ENCODE data around the gene PCYT1A.

Gene PCYT1A

DNA sequence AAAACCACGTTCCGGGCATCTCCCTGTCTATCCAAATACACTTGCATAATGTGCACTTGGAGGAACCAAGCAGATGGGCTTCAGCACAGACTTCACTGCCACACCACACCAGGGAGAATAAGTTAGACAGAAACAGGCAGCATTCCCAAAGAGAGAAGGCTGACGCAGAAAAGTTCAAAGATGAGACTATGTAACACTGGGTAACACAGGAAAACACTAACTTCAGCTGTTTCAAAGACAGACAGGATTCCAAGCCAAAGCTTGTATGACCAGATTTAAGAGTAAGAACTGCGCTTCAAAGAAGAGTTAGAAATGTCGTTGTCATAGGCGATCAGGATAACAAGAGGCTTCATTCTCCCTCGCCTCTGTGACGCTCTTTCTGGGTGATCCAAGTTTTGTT, 51.3 kb downstream of the PCYT1A start:
- no peak for DNase-seq (ENCODE audit: low read depth)

DNA sequence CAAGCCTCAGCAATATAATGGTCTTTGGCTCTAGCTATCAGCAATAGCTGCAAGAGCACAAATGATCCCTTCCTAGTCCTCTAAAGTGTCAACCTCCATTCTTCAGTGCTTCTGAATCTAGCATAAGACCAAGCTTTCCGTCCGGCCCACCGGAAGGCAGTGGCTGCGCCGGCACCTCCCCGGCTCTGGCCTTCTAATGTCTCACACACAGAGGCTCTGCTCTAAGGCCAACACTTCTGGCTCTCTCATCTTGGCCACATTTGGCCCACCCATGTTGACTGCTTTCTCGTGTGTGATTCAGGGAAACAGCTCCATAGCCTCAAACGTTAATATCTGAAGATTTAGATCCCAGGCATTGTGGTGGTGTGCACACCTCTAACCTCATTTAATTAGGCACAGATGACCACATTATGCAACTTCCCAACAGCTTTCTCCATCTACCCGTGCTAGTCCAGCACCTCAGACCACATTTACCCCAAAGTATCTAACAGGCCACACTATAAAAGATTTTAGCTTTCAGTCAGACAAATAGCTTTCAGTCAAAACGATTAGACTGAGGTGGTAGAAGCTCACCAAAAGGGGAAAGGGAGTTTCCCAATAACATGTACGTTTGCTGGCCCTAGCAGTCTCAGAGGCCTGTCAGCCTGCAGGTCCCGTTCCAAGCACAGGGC, 51.9 kb downstream of the PCYT1A start:
- no peak for DNase-seq (ENCODE audit: low read depth)

GRCh38 chr3:196232882-196233251, 54.7 kb downstream of the PCYT1A start:
- DNase-seq (ENCODE audit: low read depth): no peak

GRCh38 chr3:196232154-196232881, 55.2 kb downstream of the PCYT1A start:
- DNase-seq (ENCODE audit: low read depth): no peak

GRCh38 chr3:196227629-196228493, 59.7 kb downstream of the PCYT1A start:
- DNase-seq (ENCODE audit: low read depth): no peak

- no peak for DNase-seq (ENCODE audit: low read depth)
Measured at GRCh38 chr3:196227121-196227561, 60.4 kb downstream of the PCYT1A start.

- no peak for DNase-seq (ENCODE audit: low read depth)
Measured at GRCh38 chr3:196225763-196226364, 61.7 kb downstream of the PCYT1A start.

- no peak for DNase-seq (ENCODE audit: low read depth)
Measured at GRCh38 chr3:196225086-196225485, 62.4 kb downstream of the PCYT1A start.

GRCh38 chr3:196222876-196223595, 64.5 kb downstream of the PCYT1A start:
- DNase-seq (ENCODE audit: low read depth): no peak

DNA sequence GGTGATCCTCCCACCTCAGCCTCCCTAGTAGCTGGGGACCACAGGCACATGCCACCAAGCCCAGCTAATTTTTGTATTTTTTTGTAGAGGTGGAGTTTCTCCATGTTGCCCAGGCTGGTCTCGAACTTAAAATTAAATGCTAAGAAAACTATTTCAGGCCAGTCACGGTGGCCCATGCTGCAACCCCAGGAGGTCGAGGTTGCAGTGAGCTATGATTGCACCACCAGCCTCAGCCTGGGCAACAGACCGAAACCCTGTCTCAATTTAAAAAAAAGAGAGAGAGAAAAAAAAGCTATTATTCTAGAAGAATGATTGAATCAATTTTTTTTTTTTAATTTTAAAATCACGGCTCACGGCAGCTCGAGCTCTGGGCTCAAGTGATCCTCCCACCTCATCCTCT, 66.5 kb downstream of the PCYT1A start:
- no peak for DNase-seq (ENCODE audit: low read depth)

DNA sequence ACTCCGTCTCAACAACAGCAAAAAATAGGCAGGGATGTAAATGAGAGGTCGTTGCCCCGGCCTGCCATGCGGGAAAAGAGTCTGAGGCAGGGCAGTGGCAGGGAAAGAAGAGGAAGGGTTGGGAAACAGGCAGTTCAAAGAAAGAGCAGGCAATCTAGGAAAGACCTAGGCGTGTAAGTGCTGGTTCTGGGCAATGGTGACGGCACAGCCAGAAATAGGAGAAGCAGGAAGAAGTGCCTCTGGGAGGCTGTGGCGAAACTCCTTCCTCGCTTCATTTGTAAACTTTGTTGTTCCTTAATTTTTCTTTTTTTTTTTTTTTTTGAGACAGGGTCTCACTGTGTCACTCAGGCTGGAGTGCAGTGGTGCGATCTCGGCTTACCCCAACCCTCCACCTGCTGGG, 66.9 kb downstream of the PCYT1A start:
- no peak for DNase-seq (ENCODE audit: low read depth)

DNA sequence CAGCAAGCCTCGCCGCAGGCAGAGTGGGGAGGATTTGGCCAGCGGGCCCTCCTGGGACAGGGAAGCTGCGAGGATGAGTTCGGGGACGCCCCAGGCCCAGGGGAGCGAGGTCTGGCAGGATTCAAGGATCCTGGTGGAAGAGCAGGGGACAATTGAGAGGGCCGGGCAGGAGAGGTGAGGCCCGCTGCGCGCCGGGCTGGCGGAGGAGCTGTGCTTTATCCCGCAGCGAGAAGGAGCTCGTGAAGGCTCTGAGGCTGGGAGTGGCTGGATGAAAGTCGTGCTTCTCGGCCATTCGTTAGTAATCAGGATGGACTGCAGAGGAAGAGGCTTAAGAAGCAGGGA, 67.6 kb downstream of the PCYT1A start:
- no peak for DNase-seq (ENCODE audit: low read depth)

DNA sequence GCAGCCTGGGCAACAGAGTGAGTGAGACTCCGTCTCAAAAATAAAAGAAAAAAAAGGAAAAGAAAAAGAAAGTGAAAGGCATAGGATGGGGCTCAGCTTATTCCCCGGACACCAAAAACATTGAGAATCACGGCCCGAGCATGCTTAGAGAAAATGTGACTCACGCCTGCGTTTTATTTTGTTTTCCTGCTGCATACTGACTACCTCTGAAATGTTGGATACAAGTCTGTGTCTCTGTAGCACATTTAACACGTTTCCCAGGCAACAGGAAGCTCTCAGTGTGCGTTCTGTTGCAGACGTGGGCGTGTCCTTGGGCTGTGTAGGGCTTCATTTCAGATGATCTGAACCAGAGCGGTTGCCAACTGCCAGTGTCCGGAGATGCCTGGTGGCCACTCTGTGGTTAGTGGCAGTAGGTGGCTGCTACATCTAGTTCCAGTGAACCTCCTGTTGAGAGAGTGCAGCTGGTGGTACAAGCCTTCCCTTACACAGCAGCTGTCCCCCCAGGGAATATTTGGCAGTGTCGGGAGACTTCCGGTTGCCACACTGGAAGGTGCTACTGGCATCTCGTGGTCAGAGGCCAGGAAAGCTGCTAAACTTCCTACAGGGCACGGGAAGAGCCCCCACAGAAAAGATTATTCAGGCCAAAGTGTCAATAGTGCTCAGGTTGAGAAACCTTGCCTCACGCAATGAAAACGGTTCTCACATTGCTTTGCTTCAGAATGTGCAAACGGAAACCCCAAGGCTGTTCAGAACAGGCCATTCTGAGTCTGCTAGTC, 68.1 kb downstream of the PCYT1A start:
- DNase-seq (ENCODE audit: low read depth): peak; percentile 25

DNA sequence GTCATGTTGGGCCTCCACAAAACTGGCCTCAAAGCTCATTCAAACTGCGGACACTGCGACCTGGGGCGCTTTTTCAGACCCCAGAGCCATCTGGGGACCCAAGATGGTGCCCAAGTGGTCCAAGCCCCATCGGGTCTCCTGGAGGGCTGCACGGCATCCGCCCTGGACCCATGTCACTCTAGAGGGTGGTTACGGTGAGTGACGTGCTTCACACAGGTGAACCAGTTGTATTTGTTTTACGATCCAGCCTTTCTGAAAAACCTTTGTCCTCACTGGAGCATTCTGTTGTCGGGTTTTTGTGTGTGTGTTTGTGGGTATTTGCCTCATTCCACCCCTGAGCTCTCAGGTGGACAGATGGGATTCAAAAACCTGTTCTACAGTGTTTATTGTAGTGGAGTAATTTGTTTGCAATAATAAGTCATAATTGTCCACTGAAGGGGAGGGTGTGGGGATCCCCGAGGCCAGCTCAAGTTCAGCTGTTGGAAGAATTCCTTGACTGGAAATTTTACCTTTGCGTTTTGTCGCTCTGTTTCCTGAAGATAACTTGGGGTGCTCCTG, 69.3 kb downstream of the PCYT1A start:
- no peak for DNase-seq (ENCODE audit: low read depth)

- DNase-seq (ENCODE audit: low read depth): no peak
Measured at GRCh38 chr3:196217307-196218154, 70.0 kb downstream of the PCYT1A start.

GRCh38 chr3:196216681-196217211, 70.8 kb downstream of the PCYT1A start:
- DNase-seq (ENCODE audit: low read depth): no peak

GRCh38 chr3:196216089-196216564, 71.4 kb downstream of the PCYT1A start, which contains the start of gene SLC51A:
TSS of gene SLC51A (plus strand) at chr3:196216534. CDS start at chr3:196216713, 179 bp downstream.
- no peak for DNase-seq (ENCODE audit: low read depth)

DNA sequence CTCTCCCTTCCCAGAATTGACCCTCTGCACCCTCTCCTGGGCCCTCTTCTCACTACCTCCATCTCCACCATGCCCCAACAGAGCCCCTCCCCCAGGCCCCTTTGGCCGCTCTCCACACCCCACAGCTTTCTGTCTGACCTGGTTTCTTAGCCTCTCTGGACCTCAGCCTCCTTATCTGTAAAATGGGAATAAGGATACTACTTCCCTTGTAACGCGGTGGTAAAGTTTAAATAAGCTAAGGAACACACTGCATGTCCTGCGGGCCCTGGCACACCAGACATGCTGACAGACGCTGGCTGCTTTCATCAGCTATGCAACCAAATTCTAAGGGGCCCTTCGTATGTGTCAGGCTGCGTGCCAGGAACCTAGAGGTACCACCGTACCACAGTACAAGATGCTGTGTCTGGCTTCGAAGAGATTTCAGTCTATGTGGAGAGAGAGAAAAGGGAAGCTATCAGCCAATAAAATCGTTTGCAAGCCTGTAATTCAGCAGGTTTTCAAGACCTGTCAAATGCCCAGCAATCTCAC, 72.0 kb downstream of the PCYT1A start:
- DNase-seq (ENCODE audit: low read depth): no peak
